NB4 (cell line): ENCODE measurements around the gene TEC.
A peak's percentile ranks its signal among the peaks of the same experiment; 100 is the strongest.

Experiments
- DNase-seq: peaks from one replicate; pipeline ENCODE4 v3.0.0; 2010; ENCODE audit warnings: low read depth
- H3K4me3 ChIP-seq: one replicate; pipeline ENCODE4 v1.5.1; 2011; ENCODE audit warnings: mild to moderate bottlenecking, low read depth, low read length, moderate library complexity
- CTCF ChIP-seq: IDR thresholded peaks from one replicate; pipeline ENCODE4 v1.5.1; 2012; ENCODE audit warnings: low read depth, low read length
- MYC ChIP-seq: IDR thresholded peaks from 2 replicates; pipeline ENCODE4 v1.6.1; 2011; ENCODE audit warnings: low read depth, low read length
- POLR2A ChIP-seq: IDR thresholded peaks from 2 replicates; pipeline ENCODE4 v1.6.1; 2011; ENCODE audit warnings: mild to moderate bottlenecking; ENCODE audit not compliant: insufficient read length; ENCODE audit errors: extremely low read depth
- TF ChIP-seq, protein P1 (sequence below): IDR thresholded peaks from 2 replicates; pipeline ENCODE4 v1.6.1; 2011; ENCODE audit warnings: low read depth, low read length

The TEC gene

DNA sequence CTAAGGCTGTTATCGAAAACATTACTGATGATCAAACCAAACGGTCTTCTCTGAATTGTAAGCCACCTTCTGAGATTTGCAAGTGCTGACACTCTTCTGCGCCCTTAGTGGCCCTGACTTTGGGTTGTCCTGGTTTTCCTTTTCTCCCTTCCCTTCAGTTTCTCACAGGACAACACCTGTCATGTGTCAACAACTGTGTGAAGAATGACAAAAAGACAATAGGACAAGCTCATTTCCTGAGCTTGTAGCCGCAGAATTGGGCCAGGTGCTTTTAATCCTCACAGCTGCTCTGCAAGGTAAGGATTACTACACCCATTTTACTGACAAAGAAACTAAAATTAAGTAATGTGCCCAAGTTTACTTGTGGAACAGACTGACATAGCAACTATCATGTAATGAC lies 90.7 kb downstream of the TEC start:
- H3K4me3 ChIP-seq: no peak overlapping the region
- no peak for DNase-seq
- TF ChIP-seq, protein P1, sequence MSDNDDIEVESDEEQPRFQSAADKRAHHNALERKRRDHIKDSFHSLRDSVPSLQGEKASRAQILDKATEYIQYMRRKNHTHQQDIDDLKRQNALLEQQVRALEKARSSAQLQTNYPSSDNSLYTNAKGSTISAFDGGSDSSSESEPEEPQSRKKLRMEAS: no peak
- no peak for TF ChIP-seq MYC
- TF ChIP-seq POLR2A: no peak
- no peak for TF ChIP-seq CTCF

- no peak for DNase-seq
- TF ChIP-seq MYC (no peak), POLR2A (no peak), CTCF (no peak)
- TF ChIP-seq, protein P1: no peak
- no peak overlapping the region for H3K4me3 ChIP-seq
Measured at GRCh38 chr4:48175806-48176205, 93.8 kb downstream of the TEC start.

DNA sequence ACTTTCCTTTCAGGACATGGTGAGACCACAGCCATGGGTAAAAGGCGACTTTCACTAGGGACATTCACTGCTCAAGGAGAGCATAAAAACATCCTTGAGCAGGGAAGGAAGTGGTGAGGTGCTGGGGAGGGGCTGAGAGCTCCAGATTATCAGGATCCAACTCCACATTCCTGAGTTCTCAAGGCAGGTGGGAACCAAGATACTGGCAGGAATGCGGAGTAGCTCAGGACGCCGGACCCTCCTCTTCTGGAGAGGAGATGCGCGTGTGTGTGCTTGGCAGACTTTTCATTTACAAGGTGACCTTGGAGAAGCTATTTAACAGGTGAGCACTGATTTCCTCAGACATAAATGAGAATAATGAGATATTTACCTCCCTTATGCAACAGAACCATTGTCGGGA lies 94.3 kb downstream of the TEC start:
- TF ChIP-seq MYC: no peak
- TF ChIP-seq POLR2A: no peak
- no peak for TF ChIP-seq CTCF
- TF ChIP-seq, protein P1: no peak
- no peak overlapping the region for H3K4me3 ChIP-seq
- no peak for DNase-seq

GRCh38 chr4:48173056-48173991 lies 96.3 kb downstream of the TEC start:
- no peak overlapping the region for H3K4me3 ChIP-seq
- DNase-seq: peak; percentile 81
- TF ChIP-seq CTCF (no peak), POLR2A (no peak)
- TF ChIP-seq, protein P1: no peak

GRCh38 chr4:48172651-48173050 lies 97.0 kb downstream of the TEC start:
- TF ChIP-seq POLR2A: no peak
- no peak for TF ChIP-seq MYC
- no peak for TF ChIP-seq CTCF
- TF ChIP-seq, protein P1: no peak
- H3K4me3 ChIP-seq: no peak overlapping the region
- DNase-seq: no peak
